Measurements from ENCODE around the gene SMC1B.
A peak's percentile ranks its signal among the peaks of the same experiment; 100 is the strongest.

Gene SMC1B

GRCh38 chr22:45318558-45319323 lies 94.7 kb downstream of the SMC1B start:
- FAIRE-seq: no peak

GRCh38 chr22:45318168-45318557 lies 95.2 kb downstream of the SMC1B start:
- FAIRE-seq: peak; percentile 59

GRCh38 chr22:45317551-45318167 lies 95.7 kb downstream of the SMC1B start:
- FAIRE-seq: no peak

- FAIRE-seq: no peak
Measured at GRCh38 chr22:45316796-45317526, 96.4 kb downstream of the SMC1B start.

GRCh38 chr22:45314786-45315185 lies 98.6 kb downstream of the SMC1B start:
- FAIRE-seq: no peak

- no peak for FAIRE-seq
Measured at GRCh38 chr22:45314054-45314721, 99.2 kb downstream of the SMC1B start.

- no peak for FAIRE-seq
Measured at GRCh38 chr22:45312856-45313255, 100.5 kb downstream of the SMC1B start.

- no peak for FAIRE-seq
Measured at GRCh38 chr22:45312415-45312814, 101.0 kb downstream of the SMC1B start.

- FAIRE-seq: no peak
Measured at GRCh38 chr22:45310977-45311531, 102.3 kb downstream of the SMC1B start.

GRCh38 chr22:45310331-45310976 lies 102.9 kb downstream of the SMC1B start:
- FAIRE-seq: no peak

- FAIRE-seq: no peak
Measured at GRCh38 chr22:45309422-45310227, 103.8 kb downstream of the SMC1B start, which contains the start of gene FAM118A. Gene FAM118A, plus strand, starts transcription at chr22:45309934. Its CDS starts 12,446 bp downstream, at chr22:45322380.

GRCh38 chr22:45308957-45309421 lies 104.4 kb downstream of the SMC1B start:
- no peak for FAIRE-seq

- no peak for FAIRE-seq
Measured at GRCh38 chr22:45308391-45308956, 104.9 kb downstream of the SMC1B start.

GRCh38 chr22:45306139-45306538 lies 107.3 kb downstream of the SMC1B start:
- no peak for FAIRE-seq

GRCh38 chr22:45305456-45306075 lies 107.8 kb downstream of the SMC1B start:
- FAIRE-seq: no peak

GRCh38 chr22:45304971-45305370 lies 108.4 kb downstream of the SMC1B start:
- no peak for FAIRE-seq

- no peak for FAIRE-seq
Measured at GRCh38 chr22:45303181-45303580, 110.2 kb downstream of the SMC1B start.

- FAIRE-seq: no peak
Measured at GRCh38 chr22:45302751-45303150, 110.6 kb downstream of the SMC1B start.

GRCh38 chr22:45298934-45299505 lies 114.4 kb downstream of the SMC1B start:
- FAIRE-seq: no peak

Measured in endometrium (tissue), 2 donors.